ENCODE measurements around the gene CNTNAP2.
"Not testable (repeated sequence)": the region's sequence is repeated elsewhere in the genome, so short reads cannot be mapped to it uniquely, and the experiment has no call there.

CNTNAP2 gene

GRCh38 chr7:146889806-146890555, 773.4 kb downstream of the CNTNAP2 start:
- DNase-seq (ENCODE audit: low spot score) = no peak
- no peak for TF ChIP-seq CTCF (IDR thresholded peaks at IDR 0.05; ENCODE audit: extremely low read depth, missing control alignments)

GRCh38 chr7:146892151-146892550, 775.5 kb downstream of the CNTNAP2 start:
- no peak for DNase-seq (ENCODE audit: low spot score)
- TF ChIP-seq CTCF (IDR thresholded peaks at IDR 0.05; ENCODE audit: extremely low read depth, missing control alignments) = no peak

GRCh38 chr7:146894927-146895326, 778.3 kb downstream of the CNTNAP2 start:
- no peak for TF ChIP-seq CTCF (IDR thresholded peaks at IDR 0.05; ENCODE audit: extremely low read depth, missing control alignments)
- no peak for DNase-seq (ENCODE audit: low spot score)

GRCh38 chr7:146902266-146902665, 785.7 kb downstream of the CNTNAP2 start:
- no peak for TF ChIP-seq CTCF (IDR thresholded peaks at IDR 0.05; ENCODE audit: extremely low read depth, missing control alignments)

GRCh38 chr7:146902728-146903127, 786.1 kb downstream of the CNTNAP2 start:
- no peak for DNase-seq (ENCODE audit: low spot score)
- no peak for TF ChIP-seq CTCF (IDR thresholded peaks at IDR 0.05; ENCODE audit: extremely low read depth, missing control alignments)

More at GRCh38 chr7:146902266-146902665, 785.7 kb downstream of the CNTNAP2 start:
- no peak for DNase-seq (ENCODE audit: low spot score)

- not testable (repeated sequence) for DNase-seq (ENCODE audit: low spot score)
Observed at GRCh38 chr7:146905746-146906145, 789.1 kb downstream of the CNTNAP2 start.

GRCh38 chr7:146922782-146923181, 806.2 kb downstream of the CNTNAP2 start:
- no peak for TF ChIP-seq CTCF (IDR thresholded peaks at IDR 0.05; ENCODE audit: extremely low read depth, missing control alignments)
- no peak for DNase-seq (ENCODE audit: low spot score)

GRCh38 chr7:146926841-146927240, 810.2 kb downstream of the CNTNAP2 start:
- no peak for TF ChIP-seq CTCF (IDR thresholded peaks at IDR 0.05; ENCODE audit: extremely low read depth, missing control alignments)
- no peak for DNase-seq (ENCODE audit: low spot score)
